Gastroesophageal sphincter (tissue), 4 donors: ENCODE data around the gene OMA1. TPM values are rescaled to one million over a fixed set of nuclear protein-coding genes. Genes with fewer than 3 reads are reported as not detected.

Source experiments
- ATAC-seq: fragments of 150-250 bp; one replicate; pipeline ENCODE4 v1.9.1; 2016; ENCODE audit warnings: mild to moderate bottlenecking, moderate library complexity
- H3K27ac ChIP-seq, 4 donors: fragments of 200-600 bp; sonication (generic) in 3 of 4; 1 replicate in 3 of 4; 2 replicates in 1 of 4; pipeline ENCODE4 v1.5.1; 2016 to 2019
- H3K27me3 ChIP-seq: fragments of 200-600 bp; sonication (generic); one replicate; pipeline ENCODE4 v1.5.1; 2019
- H3K36me3 ChIP-seq, 2 donors: fragments of 200-600 bp; sonication (generic); one replicate each; pipeline ENCODE4 v1.5.1; 2019; ENCODE audit warnings: control low read depth in 1 of 2
- H3K4me1 ChIP-seq, 3 donors: fragments of 200-600 bp; sonication (generic); 1 replicate in 2 of 3; 2 replicates in 1 of 3; pipeline ENCODE4 v1.5.1; 2016 to 2019; ENCODE audit warnings: control low read depth in 2 of 3
- H3K4me3 ChIP-seq, 2 donors: fragments of 200-600 bp; sonication (generic); one replicate each; pipeline ENCODE4 v1.5.1; 2019; ENCODE audit warnings: mild to moderate bottlenecking in 1 of 2, moderate library complexity in 1 of 2
- H3K9me3 ChIP-seq, 3 donors: fragments of 200-600 bp; sonication (generic); one replicate each; pipeline ENCODE4 v1.5.1; 2017 to 2019; ENCODE audit warnings: control low read depth in 2 of 3
- CTCF ChIP-seq, 4 experiments: fragments of 200-600 bp in 2 of 4; fragments of 450-650 bp in 2 of 4; sonication (generic) in 1 of 4; IDR thresholded peaks; one replicate each; pipeline ENCODE4 v1.5.1; 2017 to 2019; ENCODE audit warnings: antibody characterized with exemption in 4 of 4, mild to moderate bottlenecking in 2 of 4, moderate library complexity in 2 of 4
- EP300 ChIP-seq: sonication (generic); formaldehyde crosslinking; IDR thresholded peaks from one replicate; pipeline ENCODE4 v1.6.1; 2017; ENCODE audit warnings: antibody characterized with exemption, mild to moderate bottlenecking
- POLR2A ChIP-seq, 2 donors: fragments of 450-650 bp; IDR thresholded peaks; one replicate each; pipeline ENCODE4 v1.6.1; 2017; ENCODE audit warnings: antibody characterized with exemption in 2 of 2, mild to moderate bottlenecking in 2 of 2, moderate library complexity in 1 of 2
- POLR2AphosphoS5 ChIP-seq: sonication (generic); formaldehyde crosslinking; IDR thresholded peaks from one replicate; pipeline ENCODE4 v1.6.1; 2017; ENCODE audit warnings: antibody characterized with exemption
- WGBS, 2 donors: methylation state at CpG; one replicate each; pipeline ENCODE4 v1.1.5; 2018; ENCODE audit warnings: low coverage in 1 of 2; 5-methylcytosine and 5-hydroxymethylcytosine counted together
- total RNA-seq, 4 donors: library from RNA; depleted of rRNA; stranded (reverse); fragments of >200 nt; gene quantifications; one replicate each; pipeline ENCODE4 v1.1.0, GENCODE V29; 2016

Gene OMA1
- total RNA-seq, 4 donors from 2014 or later, result 29.1 to 54.2 (median 36.6) TPM

- Histone ChIP-seq H3K4me3 (no peak overlapping the region), H3K4me1 (no peaks in the 10 kb centered on the region), H3K9me3 (no peaks in the 10 kb centered on the region), H3K27me3 (no peaks in the 10 kb centered on the region), H3K36me3 (peaks cover 0 to 22% of the 10 kb centered on the region in 2 donors), H3K27ac (no peak overlapping the region)
- 73 to 95% methylated on average over 2 to 3 of the region's 3 CpGs for WGBS, 2 donors
- TF ChIP-seq POLR2AphosphoS5 (no peak), CTCF (IDR thresholded peaks at IDR 0.05) (no peak), POLR2A (IDR thresholded peaks at IDR 0.05) (no peak), EP300 (no peak)
- no peak for ATAC-seq
Measured at GRCh38 chr1:58476179-58476578, 70.3 kb downstream of the OMA1 start.

- Histone ChIP-seq H3K36me3 (peaks cover 0 to 36% of the 10 kb centered on the region in 2 donors), H3K4me3 (no peak overlapping the region), H3K27me3 (no peaks in the 10 kb centered on the region), H3K9me3 (no peaks in the 10 kb centered on the region), H3K4me1 (no peaks in the 10 kb centered on the region), H3K27ac (no peak overlapping the region)
- ATAC-seq, result no peak
- 56 to 63% methylated on average over 3 of the region's 3 CpGs for WGBS, 2 donors
- TF ChIP-seq CTCF (IDR thresholded peaks at IDR 0.05) (no peak), POLR2AphosphoS5 (no peak)
Measured at GRCh38 chr1:58469476-58469875, 77.0 kb downstream of the OMA1 start.

- no peak for ATAC-seq
- TF ChIP-seq POLR2A (IDR thresholded peaks at IDR 0.05), result no peak
- TF ChIP-seq POLR2AphosphoS5, result no peak
- TF ChIP-seq CTCF (IDR thresholded peaks at IDR 0.05), result no peak
- no peak for TF ChIP-seq EP300
- Histone ChIP-seq H3K36me3 (peaks cover 0 to 32% of the 10 kb centered on the region in 2 donors), H3K9me3 (no peaks in the 10 kb centered on the region), H3K4me1 (no peaks in the 10 kb centered on the region), H3K27me3 (no peaks in the 10 kb centered on the region), H3K4me3 (no peak overlapping the region), H3K27ac (no peak overlapping the region)
Measured at GRCh38 chr1:58469016-58469415, 77.5 kb downstream of the OMA1 start.

- H3K4me3 ChIP-seq, result no peak overlapping the region
- no peaks in the 10 kb centered on the region for H3K4me1 ChIP-seq
- H3K27me3 ChIP-seq, result no peaks in the 10 kb centered on the region
- 63 to 70% methylated on average over 4 of the region's 5 CpGs for WGBS, 2 donors
- H3K27ac ChIP-seq, result no peak overlapping the region
- no peaks in the 10 kb centered on the region for H3K9me3 ChIP-seq
- TF ChIP-seq EP300 (no peak), POLR2AphosphoS5 (no peak), POLR2A (IDR thresholded peaks at IDR 0.05) (no peak), CTCF (IDR thresholded peaks at IDR 0.05) (no peak)
- ATAC-seq, result no peak
- peaks cover 0 to 34% of the 10 kb centered on the region in 2 donors for H3K36me3 ChIP-seq
Measured at GRCh38 chr1:58468612-58469011, 77.9 kb downstream of the OMA1 start.

GRCh38 chr1:58466630-58467241, 79.8 kb downstream of the OMA1 start:
- Histone ChIP-seq H3K4me1 (no peaks in the 10 kb centered on the region), H3K4me3 (no peak overlapping the region), H3K27ac (no peak overlapping the region), H3K27me3 (no peaks in the 10 kb centered on the region), H3K36me3 (peaks cover 0 to 37% of the 10 kb centered on the region in 2 donors), H3K9me3 (no peaks in the 10 kb centered on the region)
- 38 to 85% methylated on average over 1 to 4 of the region's 6 CpGs for WGBS, 2 donors
- TF ChIP-seq POLR2AphosphoS5 (no peak), CTCF (IDR thresholded peaks at IDR 0.05) (no peak), EP300 (no peak), POLR2A (IDR thresholded peaks at IDR 0.05) (no peak)
- no peak for ATAC-seq
